GDM1 (cell line): ENCODE data around the gene FAM136A.
"Not testable (repeated sequence)": the region's sequence is repeated elsewhere in the genome, so short reads cannot be mapped to it uniquely, and the experiment has no call there.

Experiments
- DNase-seq: peaks from one replicate; lab custom pipeline; 2025; lab: John Stamatoyannopoulos, UW

Gene FAM136A

DNA sequence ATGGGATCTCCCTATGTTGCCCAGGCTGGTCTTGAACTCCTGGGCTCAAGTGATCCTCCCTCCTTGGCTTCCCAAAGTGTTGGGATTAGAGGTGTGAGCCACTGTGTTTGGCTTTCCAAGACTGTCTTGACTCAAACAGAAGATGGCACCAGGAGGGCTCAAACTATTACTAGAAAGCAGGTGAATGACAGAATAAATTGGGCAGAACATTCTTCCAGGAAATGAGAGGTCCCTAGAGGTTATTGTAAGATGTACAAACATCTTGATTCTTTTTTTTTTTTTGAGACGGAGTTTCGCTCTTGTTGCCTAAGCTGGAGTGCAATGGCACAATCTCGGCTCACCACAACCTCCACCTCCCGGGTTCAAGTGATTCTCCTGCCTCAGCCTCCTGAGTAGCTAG, 4.0 kb downstream of the FAM136A start:
- not testable (repeated sequence) for DNase-seq

DNA sequence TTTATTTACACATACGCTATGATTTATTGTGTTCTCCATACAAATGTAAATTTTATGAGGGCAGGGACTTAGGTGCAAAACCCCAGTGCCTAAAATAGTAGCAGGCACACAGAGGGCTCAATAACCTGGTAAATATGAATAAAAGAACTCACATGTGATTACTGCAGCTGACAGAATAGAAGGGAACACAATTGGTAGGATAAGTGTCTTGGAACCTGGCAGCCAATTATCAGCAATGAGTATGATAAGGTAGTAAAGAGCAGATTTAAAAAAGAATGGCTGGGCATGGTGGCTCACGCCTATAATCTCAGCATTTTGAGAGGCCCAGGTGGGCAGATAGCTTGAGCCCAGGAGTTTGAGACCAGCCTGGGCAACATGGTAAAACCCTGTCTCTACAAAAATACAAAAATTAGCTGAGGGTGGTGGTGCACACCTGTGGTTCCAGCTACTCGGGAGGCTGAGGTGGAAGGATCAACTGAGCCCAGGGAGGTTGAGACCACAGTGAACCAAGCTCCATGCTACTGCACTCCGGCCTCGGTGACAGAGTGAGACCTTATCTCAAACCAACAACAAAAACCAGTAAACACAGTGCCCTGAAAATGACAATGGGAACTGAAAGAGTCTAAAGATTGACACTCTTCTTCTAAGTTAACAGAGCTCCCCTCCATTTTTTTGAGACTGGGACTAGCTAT, 18.2 kb downstream of the FAM136A start:
- no peak for DNase-seq

DNA sequence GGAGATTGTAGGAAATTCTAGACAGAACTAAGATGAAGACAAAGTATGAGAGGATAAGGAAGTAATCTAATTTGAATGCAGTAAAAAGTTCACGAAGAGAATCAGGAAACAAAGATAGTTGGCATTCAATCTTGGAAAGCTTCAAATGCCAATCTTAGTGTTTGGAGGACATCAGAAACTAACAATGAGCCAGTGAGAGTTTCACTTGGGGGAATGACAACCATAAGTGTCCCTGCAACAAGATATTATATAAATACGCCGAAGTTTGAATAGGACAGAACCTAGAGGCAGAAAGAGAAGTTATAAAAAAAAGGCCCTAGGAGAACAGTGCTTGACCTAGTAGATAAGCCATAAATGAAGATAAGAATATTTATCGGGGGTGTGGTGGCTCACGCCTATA, 19.4 kb downstream of the FAM136A start:
- no peak for DNase-seq

DNA sequence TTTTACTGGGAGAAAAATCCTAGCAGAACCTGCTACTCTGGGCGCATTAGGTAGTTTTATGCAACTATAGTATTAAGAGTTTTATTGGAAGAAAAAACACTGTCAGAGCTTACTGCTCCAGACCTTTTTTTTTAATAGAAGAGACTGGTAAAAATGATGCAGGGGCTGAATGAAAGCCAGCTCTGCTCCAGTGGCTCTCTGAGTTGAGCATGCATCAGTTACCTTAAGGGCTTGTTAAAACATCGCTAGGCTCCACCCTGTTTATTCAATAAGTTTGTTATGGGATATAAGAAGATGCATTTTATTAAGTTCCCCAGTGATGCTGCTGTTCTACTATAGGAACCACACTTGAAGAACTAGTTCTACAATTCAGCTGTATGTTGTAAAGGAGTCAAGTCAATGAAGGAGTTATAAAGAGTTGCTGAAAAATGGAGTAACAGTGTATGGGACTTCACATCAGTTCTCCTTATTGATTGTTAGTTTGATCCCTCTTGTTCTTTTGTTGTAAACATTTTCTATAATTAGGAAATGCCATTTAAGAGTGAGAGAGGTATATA, 21.5 kb downstream of the FAM136A start:
- no peak for DNase-seq

DNA sequence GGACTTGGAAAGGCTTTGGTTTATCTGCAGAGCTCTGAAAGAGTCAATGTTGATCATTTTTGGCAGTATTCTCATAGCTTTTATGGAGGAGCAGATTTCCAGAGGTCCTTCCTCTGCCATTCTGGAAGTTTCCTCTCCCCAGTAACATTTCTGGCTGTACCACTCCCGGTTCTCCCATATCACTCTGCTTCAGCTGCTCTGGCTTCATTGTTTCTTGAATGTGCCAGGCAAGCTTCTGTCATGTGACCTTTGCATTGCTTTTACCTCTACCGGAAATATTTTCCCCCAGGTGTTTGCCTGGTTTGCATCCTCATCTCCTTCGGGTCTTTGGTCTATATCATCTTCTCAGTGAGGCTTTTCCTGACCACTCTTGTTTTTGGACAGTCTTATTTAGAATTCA, 31.5 kb downstream of the FAM136A start:
- no peak for DNase-seq

DNA sequence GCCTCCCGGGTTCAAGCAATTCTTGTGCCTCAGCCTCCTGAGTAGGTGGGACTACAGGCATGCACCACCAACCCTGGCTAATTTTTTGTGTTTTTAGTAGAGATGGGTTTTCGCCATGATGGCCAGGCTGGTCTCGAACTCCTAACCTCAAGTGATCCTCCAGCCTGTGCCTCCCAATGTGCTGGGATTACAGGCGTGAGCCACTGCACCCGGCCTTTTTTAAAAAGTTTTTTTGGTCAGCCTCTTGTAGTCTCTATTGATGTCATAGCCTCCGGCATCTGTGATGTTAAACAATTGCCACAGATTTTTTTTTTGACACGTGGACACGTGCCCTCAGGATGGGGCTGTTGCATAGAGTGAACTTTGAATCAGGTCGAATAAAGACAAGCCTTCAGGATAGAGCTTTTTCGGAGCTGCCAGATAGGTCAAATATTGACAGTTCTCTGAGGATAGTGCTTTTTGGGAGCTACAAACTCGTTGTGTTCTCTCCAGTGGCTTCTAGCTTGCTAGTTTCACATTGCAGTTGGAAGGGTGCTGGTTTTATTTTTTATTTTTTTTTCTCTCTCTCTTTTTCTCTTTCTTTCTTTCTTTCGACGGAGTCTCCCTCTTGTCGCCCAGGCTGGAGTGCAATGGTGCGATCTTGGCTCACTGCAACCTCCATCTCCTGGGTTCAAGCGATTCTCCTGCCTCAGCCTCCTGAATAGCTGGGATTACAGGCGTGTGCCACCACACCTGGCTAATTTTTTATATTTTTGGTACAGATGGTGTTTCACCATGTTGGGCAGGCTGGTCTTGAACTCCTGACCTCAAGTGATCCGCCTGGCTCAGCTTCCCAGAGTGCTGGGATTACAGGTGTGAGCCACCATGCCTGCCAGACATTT, 32.2 kb downstream of the FAM136A start:
- not testable (repeated sequence) for DNase-seq

DNA sequence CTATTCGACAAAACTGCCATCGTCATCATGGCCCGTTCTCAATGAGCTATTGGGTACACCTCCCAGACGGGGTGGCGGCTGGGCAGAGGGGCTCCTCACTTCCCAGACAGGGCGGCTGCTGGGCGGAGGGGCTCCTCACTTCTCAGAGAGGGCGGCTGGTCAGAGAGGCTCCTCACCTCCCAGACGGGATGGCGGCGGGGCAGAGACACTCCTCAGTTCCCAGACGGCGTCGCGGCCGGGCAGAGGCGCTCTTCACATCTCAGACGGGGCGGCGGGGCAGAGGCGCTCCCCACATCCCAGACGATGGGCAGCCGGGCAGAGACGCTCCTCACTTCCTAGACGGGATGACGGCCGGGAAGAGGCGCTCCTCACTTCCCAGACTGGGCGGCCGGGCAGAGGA, 34.9 kb downstream of the FAM136A start:
- DNase-seq = not testable (repeated sequence)

DNA sequence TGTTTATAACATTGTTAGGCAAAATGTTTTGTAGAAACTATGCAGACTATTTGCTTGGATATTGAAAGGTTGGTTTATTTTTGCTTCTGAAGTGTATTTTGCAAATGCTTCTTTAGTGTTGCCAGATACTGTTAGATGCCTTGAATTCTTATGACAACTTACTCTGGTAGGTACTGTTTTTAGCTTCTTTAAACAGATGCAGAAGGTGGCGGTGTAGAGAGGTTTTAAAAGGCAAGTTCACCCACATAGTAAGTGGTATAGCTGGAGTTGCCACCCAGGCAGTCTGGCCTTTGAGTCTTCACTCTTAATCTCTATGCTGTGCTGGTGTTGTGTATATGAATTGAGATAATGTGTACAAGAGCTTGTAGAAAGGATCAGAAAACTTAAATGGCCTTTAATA, 40.4 kb downstream of the FAM136A start:
- no peak for DNase-seq

DNA sequence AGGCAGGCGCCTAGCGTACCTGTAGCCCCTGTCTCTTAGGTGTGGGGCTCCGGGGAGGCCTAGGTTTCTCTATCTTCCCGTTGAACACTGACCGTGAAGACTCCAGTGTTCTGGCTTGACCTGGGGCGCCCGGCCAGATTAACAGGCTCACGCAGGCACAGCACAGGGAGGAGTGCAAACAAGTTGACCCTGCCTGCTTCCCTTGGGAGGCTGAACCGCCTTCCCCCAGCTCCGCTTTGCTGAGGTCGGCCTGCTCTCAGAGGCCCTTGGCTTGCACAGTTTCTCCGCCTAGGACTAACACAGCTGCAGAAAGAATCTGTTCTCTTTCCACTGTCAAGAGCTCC, 43.4 kb downstream of the FAM136A start:
- DNase-seq = no peak

DNA sequence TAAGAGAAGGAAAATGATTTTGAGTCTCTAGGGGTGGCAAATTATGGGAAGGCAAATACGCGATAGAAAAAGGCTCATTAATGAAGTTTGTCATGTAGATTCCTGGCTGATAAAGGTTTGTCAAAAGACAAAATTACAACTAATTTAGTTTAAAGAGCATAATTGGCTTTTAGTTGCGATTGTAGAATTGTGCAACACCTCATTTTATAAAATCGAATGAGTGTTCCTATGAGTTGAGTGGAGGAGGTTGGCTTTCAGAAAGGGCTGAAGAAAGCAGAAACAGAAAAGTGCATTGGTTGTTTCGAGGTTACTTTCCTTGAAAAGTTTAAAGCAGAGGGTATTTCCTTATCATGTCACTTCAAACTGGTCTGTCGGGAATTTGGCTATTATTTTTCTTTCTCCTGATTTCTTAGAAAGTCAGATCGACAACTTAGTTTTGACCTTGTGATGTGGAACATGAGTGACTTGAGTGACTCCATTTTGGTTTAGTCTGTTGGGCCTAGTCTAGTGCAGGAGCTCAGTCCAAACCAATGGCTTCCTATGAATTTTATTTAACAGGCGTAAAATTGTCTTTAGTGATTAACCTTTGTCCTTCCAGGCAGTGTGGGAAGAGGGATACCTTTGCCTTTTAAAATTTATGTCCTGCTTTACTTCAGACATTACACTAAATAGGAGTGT, 46.1 kb downstream of the FAM136A start:
- DNase-seq = no peak

DNA sequence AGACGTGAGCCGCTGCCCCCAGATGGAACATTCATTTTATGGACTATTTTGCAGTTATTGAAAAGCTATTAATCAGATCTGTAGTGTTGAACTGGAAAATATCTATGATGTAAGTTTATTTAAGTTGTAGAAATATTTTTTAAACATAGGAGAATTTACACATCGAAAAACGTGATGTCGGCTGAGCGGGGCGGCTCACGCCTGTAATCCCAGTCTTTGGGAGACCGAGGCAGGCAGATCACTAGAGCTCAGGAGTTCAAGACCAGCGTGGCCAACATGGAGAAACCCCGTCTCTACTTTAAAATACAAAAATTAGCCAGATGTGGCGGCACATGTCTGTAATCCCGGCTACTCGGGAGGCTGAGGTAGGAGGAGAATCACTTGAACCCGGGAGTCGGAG, 51.4 kb downstream of the FAM136A start:
- no peak for DNase-seq

DNA sequence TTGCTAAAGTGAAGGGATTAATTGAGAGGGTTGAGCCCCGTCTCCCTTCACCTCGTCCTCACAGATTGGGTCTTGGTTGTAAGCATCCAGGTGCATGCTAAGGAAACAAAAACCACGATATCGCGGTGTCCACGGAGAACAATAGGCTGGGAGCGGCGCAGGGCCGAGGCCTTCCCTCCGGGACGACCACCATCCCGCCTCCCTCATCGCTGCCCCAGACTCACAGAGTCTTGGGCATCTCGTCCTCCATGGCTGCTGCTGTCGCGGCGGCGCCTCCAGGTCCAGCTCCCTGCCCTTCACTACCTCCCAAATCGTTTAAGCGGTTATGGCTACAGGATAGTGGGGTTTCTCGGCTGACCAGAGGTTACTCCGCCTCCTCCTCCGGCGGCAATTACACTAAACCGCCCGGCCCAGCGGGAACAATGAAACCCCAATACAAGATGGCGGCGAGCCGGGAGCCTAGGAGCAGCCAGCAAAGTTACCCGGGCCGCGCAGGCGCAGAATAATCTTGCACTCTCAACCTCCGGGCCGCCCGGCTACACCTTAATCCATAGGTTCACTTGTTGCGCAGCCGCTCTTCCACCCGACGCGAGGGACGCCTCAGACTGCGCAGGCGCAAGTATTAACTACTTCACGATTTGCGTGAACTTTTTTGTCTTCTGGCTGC, 53.6 kb downstream of the FAM136A start, which contains the start of gene TIA1:
TIA1 (minus strand) TSS at position 448 of the 667 bp plus-strand sequence; CDS start at position 250, 198 bp downstream.
- peak; percentile 97 for DNase-seq

DNA sequence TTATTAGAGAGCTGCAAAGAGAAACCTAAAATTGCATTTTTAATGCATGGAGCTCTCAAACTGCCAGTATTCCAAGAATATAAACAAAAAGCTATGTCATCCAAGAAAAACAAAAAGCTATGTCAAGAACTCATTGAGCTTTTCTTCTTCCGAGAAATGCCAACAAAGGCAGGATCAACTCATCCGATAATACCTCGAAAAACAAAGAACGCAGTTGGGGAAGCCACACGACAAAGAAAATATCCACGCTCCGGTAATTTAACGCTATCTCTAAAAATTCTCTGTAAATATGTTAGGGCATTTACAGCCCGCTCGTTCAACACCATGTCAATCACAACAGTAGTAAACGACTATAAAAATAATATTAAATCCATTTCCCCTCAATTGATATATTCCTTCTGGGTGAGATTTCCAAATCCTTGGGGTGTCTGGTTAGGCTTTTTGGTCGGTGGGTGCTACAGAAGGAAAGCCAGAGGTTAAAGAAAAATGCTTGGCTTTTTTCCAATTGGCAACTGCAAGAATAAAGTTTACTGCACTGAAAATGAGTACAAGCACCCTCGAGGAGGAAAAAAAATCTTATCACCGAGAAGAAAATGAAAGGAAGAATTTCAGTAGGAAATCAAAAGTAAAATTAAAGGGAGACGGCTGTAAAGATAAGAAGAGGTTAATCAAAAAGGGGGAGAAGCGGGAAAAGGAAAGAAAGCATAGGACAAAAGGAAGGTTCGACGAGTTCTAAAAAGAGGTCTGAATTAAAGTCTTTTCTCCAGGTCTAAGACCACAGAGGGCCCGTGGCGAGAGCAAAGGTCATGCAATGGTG, 54.3 kb downstream of the FAM136A start:
- DNase-seq = no peak
